GM20431 (cell line): Measurements from ENCODE around the gene HRH2.

ENCODE experiments used
- in situ Hi-C: fragments of 300-500 bp; cut with MseI, MboI; formaldehyde crosslinking; loops from one replicate; pipeline ENCODE4 v1.15.0; 2020; ENCODE audit warnings: low sequenced_read_pairs; ENCODE audit not compliant: unreplicated experiment

HRH2 gene

GRCh38 chr5:175689147-175689991, 31.5 kb downstream of the HRH2 start:
- in situ Hi-C loops = no loop called here

GRCh38 chr5:175690025-175690424, 32.2 kb downstream of the HRH2 start:
- in situ Hi-C loops = no loop called here

GRCh38 chr5:175690586-175690985, 32.7 kb downstream of the HRH2 start:
- in situ Hi-C loops = no loop called here

GRCh38 chr5:175691761-175692160, 33.9 kb downstream of the HRH2 start:
- in situ Hi-C loops = no loop called here

GRCh38 chr5:175692235-175692995, 34.5 kb downstream of the HRH2 start:
- in situ Hi-C loops = no loop called here

- in situ Hi-C loops = no loop called here
Observed at GRCh38 chr5:175692996-175693710, 35.3 kb downstream of the HRH2 start.

GRCh38 chr5:175693741-175694140, 35.9 kb downstream of the HRH2 start:
- in situ Hi-C loops = no loop called here

GRCh38 chr5:175694371-175695160, 36.7 kb downstream of the HRH2 start:
- in situ Hi-C loops = no loop called here

GRCh38 chr5:175695161-175696126, 37.6 kb downstream of the HRH2 start:
- in situ Hi-C loops = no loop called here

- in situ Hi-C loops = no loop called here
Observed at GRCh38 chr5:175696139-175696854, 38.4 kb downstream of the HRH2 start.

GRCh38 chr5:175696855-175697198, 39.0 kb downstream of the HRH2 start:
- in situ Hi-C loops = no loop called here

- in situ Hi-C loops = no loop called here
Observed at GRCh38 chr5:175697846-175698245, 40.0 kb downstream of the HRH2 start.

- in situ Hi-C loops = no loop called here
Observed at GRCh38 chr5:175698401-175699115, 40.7 kb downstream of the HRH2 start.

- in situ Hi-C loops = no loop called here
Observed at GRCh38 chr5:175700991-175701390, 43.1 kb downstream of the HRH2 start.

GRCh38 chr5:175701797-175702196, 43.9 kb downstream of the HRH2 start:
- in situ Hi-C loops = no loop called here

- in situ Hi-C loops = no loop called here
Observed at GRCh38 chr5:175706499-175706898, 48.6 kb downstream of the HRH2 start.

GRCh38 chr5:175707751-175708375, 50.0 kb downstream of the HRH2 start:
- in situ Hi-C loops = no loop called here
